HG03064 (cell line): Measurements from ENCODE around the gene PVR.
"Not testable (repeated sequence)": the region's sequence is repeated elsewhere in the genome, so short reads cannot be mapped to it uniquely, and the experiment has no call there.

Source experiments
- ATAC-seq: cut with Tn5 transposase; IDR thresholded peaks from one replicate; pipeline ENCODE4 v1.9.1; 2021; ENCODE audit warnings: low read depth; ENCODE audit not compliant: unreplicated experiment

PVR gene

GRCh38 chr19:44694184-44694579, 50.5 kb downstream of the PVR start:
- no peak for ATAC-seq

- no peak for ATAC-seq
Measured at GRCh38 chr19:44696939-44697669, 53.4 kb downstream of the PVR start.

- no peak for ATAC-seq
Measured at GRCh38 chr19:44697670-44698034, 53.9 kb downstream of the PVR start.

GRCh38 chr19:44698492-44699201, 54.9 kb downstream of the PVR start, which contains the start of gene CEACAM16:
Gene CEACAM16 (plus strand): TSS chr19:44699151. CDS start chr19:44701457, 2,306 bp downstream.
- ATAC-seq = no peak

- no peak for ATAC-seq
Measured at GRCh38 chr19:44700547-44700946, 56.8 kb downstream of the PVR start.

- ATAC-seq = no peak
Measured at GRCh38 chr19:44701228-44701627, 57.5 kb downstream of the PVR start.

GRCh38 chr19:44702551-44703176, 59.0 kb downstream of the PVR start:
- ATAC-seq = no peak

GRCh38 chr19:44703336-44704078, 59.8 kb downstream of the PVR start:
- no peak for ATAC-seq

- no peak for ATAC-seq
Measured at GRCh38 chr19:44704982-44705381, 61.3 kb downstream of the PVR start.

GRCh38 chr19:44705502-44706010, 61.8 kb downstream of the PVR start:
- no peak for ATAC-seq

- no peak for ATAC-seq
Measured at GRCh38 chr19:44706506-44707236, 63.0 kb downstream of the PVR start.

- no peak for ATAC-seq
Measured at GRCh38 chr19:44707794-44708193, 64.1 kb downstream of the PVR start.

- no peak for ATAC-seq
Measured at GRCh38 chr19:44708940-44709339, 65.2 kb downstream of the PVR start.

GRCh38 chr19:44709434-44710266, 65.9 kb downstream of the PVR start:
- ATAC-seq = not testable (repeated sequence)

- no peak for ATAC-seq
Measured at GRCh38 chr19:44710483-44710882, 66.8 kb downstream of the PVR start.

GRCh38 chr19:44712864-44713515, 69.3 kb downstream of the PVR start:
- ATAC-seq = no peak
